ENCODE measurements around the gene ADGRL2.

ADGRL2 gene

DNA sequence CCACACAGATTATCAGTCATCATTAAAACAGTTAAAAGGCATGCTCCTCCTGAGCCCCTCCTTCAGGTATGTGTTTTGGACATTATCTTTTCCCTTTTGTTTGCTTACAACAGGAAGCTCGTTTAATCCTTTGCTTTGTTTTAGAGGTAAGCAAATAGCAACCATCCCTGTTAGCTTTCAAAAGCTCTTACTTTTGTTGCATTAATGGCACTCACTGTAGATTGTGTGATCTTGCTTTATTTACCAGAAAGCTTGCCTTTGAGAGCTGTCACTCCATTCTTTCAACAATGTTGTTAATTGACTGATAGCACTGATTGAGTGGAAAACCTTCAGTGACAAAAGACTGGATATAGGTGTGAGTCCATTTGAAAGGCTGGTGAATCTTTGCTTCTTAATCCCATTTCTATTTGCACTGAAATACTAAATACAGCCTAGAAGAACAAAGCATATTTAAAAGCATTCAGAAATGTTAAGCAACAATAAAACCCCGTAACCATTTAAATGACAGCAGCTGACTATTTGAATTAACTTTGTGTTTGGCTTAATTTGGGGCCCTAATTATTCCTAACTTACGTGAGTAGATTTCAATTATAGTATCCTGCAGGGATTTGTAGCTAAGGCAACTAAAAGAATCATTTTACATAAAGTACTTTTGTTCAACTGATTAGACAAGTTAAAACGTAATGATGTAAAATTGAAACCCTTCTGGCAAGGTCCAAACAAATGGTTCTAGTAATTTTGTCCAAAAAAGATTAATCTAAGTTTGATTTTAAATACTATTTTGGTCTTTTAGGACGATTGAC, 48.3 kb downstream of the ADGRL2 start:
- Histone ChIP-seq H2AFZ (ENCODE audit: low read depth) (no peak overlapping the region), H4K20me1 (ENCODE audit: insufficient read depth) (no peaks in the 10 kb centered on the region), H3K36me3 (ENCODE audit: insufficient read depth) (no peaks in the 10 kb centered on the region), H3K27ac (no peak overlapping the region), H3K27me3 (ENCODE audit: insufficient read depth, low read depth) (no peaks in the 10 kb centered on the region), H3K4me1 (ENCODE audit: low read depth, poor library complexity, severe bottlenecking) (no peaks in the 10 kb centered on the region), H3K9ac (no peak overlapping the region), H3K4me3 (IDR thresholded peaks at IDR 0.05; ENCODE audit: insufficient read depth, low read depth, low read length) (no peak overlapping the region), H3K79me2 (ENCODE audit: insufficient read depth, low read depth) (no peaks in the 10 kb centered on the region), H3K4me2 (no peak overlapping the region)
- TF ChIP-seq, protein P1, sequence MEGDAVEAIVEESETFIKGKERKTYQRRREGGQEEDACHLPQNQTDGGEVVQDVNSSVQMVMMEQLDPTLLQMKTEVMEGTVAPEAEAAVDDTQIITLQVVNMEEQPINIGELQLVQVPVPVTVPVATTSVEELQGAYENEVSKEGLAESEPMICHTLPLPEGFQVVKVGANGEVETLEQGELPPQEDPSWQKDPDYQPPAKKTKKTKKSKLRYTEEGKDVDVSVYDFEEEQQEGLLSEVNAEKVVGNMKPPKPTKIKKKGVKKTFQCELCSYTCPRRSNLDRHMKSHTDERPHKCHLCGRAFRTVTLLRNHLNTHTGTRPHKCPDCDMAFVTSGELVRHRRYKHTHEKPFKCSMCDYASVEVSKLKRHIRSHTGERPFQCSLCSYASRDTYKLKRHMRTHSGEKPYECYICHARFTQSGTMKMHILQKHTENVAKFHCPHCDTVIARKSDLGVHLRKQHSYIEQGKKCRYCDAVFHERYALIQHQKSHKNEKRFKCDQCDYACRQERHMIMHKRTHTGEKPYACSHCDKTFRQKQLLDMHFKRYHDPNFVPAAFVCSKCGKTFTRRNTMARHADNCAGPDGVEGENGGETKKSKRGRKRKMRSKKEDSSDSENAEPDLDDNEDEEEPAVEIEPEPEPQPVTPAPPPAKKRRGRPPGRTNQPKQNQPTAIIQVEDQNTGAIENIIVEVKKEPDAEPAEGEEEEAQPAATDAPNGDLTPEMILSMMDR (conservative IDR thresholded peaks at IDR 0.05; ENCODE audit: low read depth, low read length): no peak

DNA sequence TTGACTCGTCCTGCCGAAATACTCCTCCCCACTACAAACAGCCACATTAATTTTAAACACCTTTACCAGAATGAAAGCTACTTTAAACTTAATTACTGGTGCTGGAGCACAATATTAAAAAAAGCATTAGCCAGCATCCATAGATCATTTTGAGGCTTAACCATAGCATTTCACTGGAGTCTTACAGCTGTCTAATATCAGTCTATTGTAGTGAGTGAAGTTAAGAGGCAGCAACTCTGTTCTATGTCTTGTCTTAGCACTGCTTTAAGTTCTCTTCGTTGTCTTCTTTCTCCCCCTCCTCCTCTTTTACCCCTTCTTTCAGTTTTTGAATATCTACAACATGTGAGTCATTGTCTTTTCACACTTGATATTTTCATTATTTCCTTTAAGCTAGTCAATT, 49.3 kb downstream of the ADGRL2 start:
- Histone ChIP-seq H3K79me2 (ENCODE audit: insufficient read depth, low read depth) (no peaks in the 10 kb centered on the region), H3K4me1 (ENCODE audit: low read depth, poor library complexity, severe bottlenecking) (no peaks in the 10 kb centered on the region), H3K27ac (no peak overlapping the region), H3K4me3 (IDR thresholded peaks at IDR 0.05; ENCODE audit: insufficient read depth, low read depth, low read length) (no peak overlapping the region), H3K36me3 (ENCODE audit: insufficient read depth) (no peaks in the 10 kb centered on the region), H2AFZ (ENCODE audit: low read depth) (no peak overlapping the region), H3K4me2 (no peak overlapping the region), H3K9ac (no peak overlapping the region), H3K27me3 (ENCODE audit: insufficient read depth, low read depth) (no peaks in the 10 kb centered on the region), H4K20me1 (ENCODE audit: insufficient read depth) (no peaks in the 10 kb centered on the region)
- TF ChIP-seq, protein P1 (conservative IDR thresholded peaks at IDR 0.05; ENCODE audit: low read depth, low read length): no peak

DNA sequence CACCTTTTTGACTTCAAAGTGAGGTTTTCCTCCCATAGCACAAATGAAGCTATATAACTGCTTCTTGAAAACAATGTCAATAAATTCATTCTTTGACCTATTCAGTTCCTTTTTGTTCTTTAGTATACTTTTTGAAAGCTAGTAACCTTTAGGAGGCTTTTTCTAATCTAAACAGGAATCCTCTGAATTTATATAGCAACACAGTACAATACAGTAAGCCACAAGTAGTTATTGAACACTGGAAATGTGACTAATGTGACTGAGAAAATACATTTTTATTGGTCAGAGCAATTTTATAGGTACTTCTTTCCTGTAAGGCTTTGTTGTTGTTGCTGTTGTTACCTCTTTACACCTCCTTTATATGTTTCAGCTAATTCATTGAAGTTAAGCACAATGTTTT, 49.8 kb downstream of the ADGRL2 start:
- no peak overlapping the region for H3K27ac ChIP-seq
- H3K4me1 ChIP-seq (ENCODE audit: low read depth, poor library complexity, severe bottlenecking): no peaks in the 10 kb centered on the region
- H3K27me3 ChIP-seq (ENCODE audit: insufficient read depth, low read depth): no peaks in the 10 kb centered on the region
- H2AFZ ChIP-seq (ENCODE audit: low read depth): no peak overlapping the region
- no peaks in the 10 kb centered on the region for H4K20me1 ChIP-seq (ENCODE audit: insufficient read depth)
- no peak overlapping the region for H3K4me2 ChIP-seq
- TF ChIP-seq, protein P1 (conservative IDR thresholded peaks at IDR 0.05; ENCODE audit: low read depth, low read length): no peak
- no peaks in the 10 kb centered on the region for H3K79me2 ChIP-seq (ENCODE audit: insufficient read depth, low read depth)
- no peak overlapping the region for H3K4me3 ChIP-seq (IDR thresholded peaks at IDR 0.05; ENCODE audit: insufficient read depth, low read depth, low read length)
- H3K36me3 ChIP-seq (ENCODE audit: insufficient read depth): no peaks in the 10 kb centered on the region
- no peak overlapping the region for H3K9ac ChIP-seq

DNA sequence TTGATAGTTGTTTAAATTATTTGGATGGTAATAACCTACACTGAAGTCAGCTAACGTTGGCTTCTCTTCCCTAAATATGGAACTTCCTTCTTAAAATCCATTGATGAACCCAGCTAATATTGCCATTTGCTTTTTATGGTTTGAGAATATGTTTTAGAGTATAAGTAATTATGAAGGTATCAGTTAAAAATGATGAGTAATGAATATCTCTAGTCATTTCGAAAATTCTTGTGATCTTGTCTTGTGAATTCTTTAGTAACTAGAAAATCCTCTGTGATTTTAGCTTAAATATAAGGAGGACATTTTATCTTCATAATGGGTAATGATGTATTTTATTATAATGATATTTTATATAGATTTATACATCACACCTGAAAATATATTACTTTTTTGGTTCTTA, 50.5 kb downstream of the ADGRL2 start:
- H2AFZ ChIP-seq (ENCODE audit: low read depth): no peak overlapping the region
- no peaks in the 10 kb centered on the region for H3K27me3 ChIP-seq (ENCODE audit: insufficient read depth, low read depth)
- H3K4me3 ChIP-seq (IDR thresholded peaks at IDR 0.05; ENCODE audit: insufficient read depth, low read depth, low read length): no peak overlapping the region
- H3K4me2 ChIP-seq: no peak overlapping the region
- no peaks in the 10 kb centered on the region for H4K20me1 ChIP-seq (ENCODE audit: insufficient read depth)
- TF ChIP-seq, protein P1 (conservative IDR thresholded peaks at IDR 0.05; ENCODE audit: low read depth, low read length): no peak
- H3K36me3 ChIP-seq (ENCODE audit: insufficient read depth): no peaks in the 10 kb centered on the region
- no peak overlapping the region for H3K27ac ChIP-seq
- H3K4me1 ChIP-seq (ENCODE audit: low read depth, poor library complexity, severe bottlenecking): no peaks in the 10 kb centered on the region
- no peak overlapping the region for H3K9ac ChIP-seq
- no peaks in the 10 kb centered on the region for H3K79me2 ChIP-seq (ENCODE audit: insufficient read depth, low read depth)

Measured in KMS-11 (cell line).